IMR-90 (cell line): Measurements from ENCODE around the gene WWC1. TPM values are rescaled to one million over a fixed set of nuclear protein-coding genes. Genes with fewer than 3 reads are reported as not detected.
A peak's percentile ranks its signal among the peaks of the same experiment; 100 is the strongest.

ENCODE experiments used
- ATAC-seq: fragments of 200-7000 bp; cut with Tn5 transposase; 2 replicates; pipeline ENCODE4 v1.9.1; 2020; ENCODE audit warnings: low read depth, mild to moderate bottlenecking, moderate library complexity
- BruUV-seq: library from RNA; stranded (reverse); fragments of 400-500 nt; replicated peaks from 2 replicates; lab custom pipeline; 2021; lab: Mats Ljungman, UMichigan
- CTCF ChIA-PET: fragments of 300-600 bp; formaldehyde crosslinking; extraction: SDS; loops from one replicate; lab custom pipeline; 2021; ENCODE audit warnings: antibody characterized with exemption; lab: Yijun Ruan, JAX
- POLR2A ChIA-PET: fragments of 300-600 bp; sonication (Branson Sonifier 250); formaldehyde crosslinking; loops from one replicate; lab custom pipeline; 2022; ENCODE audit warnings: antibody characterized with exemption; ENCODE audit not compliant: unreplicated experiment; lab: Charles Lee
- DNase-seq: peaks from one replicate; pipeline ENCODE4 v3.0.0; 2013
- H2AFZ ChIP-seq: replicated peaks from 2 replicates; pipeline ENCODE3; 2013; ENCODE audit warnings: low read length, mild to moderate bottlenecking; ENCODE audit not compliant: poor library complexity
- H2AK5ac ChIP-seq: 2 replicates; pipeline ENCODE4 v1.6.1; 2013; ENCODE audit warnings: low read depth, low read length, inconsistent platforms
- H2AK9ac ChIP-seq: replicated peaks from 2 replicates; pipeline ENCODE3; 2013; ENCODE audit warnings: mild to moderate bottlenecking, low read depth, low read length, moderate library complexity; ENCODE audit not compliant: poor library complexity
- H2BK120ac ChIP-seq: 2 replicates; pipeline ENCODE4 v1.6.1; 2013; ENCODE audit warnings: low read depth, low read length, inconsistent platforms
- H2BK15ac ChIP-seq: 3 replicates; pipeline ENCODE4 v1.6.1; 2013; ENCODE audit warnings: low read depth, low read length, inconsistent platforms
- H2BK20ac ChIP-seq: 2 replicates; pipeline ENCODE4 v1.6.1; 2013; ENCODE audit warnings: low read depth, mild to moderate bottlenecking, inconsistent platforms, low read length, moderate library complexity
- H2BK5ac ChIP-seq: 2 replicates; pipeline ENCODE4 v1.6.1; 2013; ENCODE audit warnings: mild to moderate bottlenecking, low read depth, low read length, inconsistent platforms; ENCODE audit not compliant: poor library complexity, severe bottlenecking
- H3K14ac ChIP-seq: replicated peaks from 2 replicates; pipeline ENCODE4 v1.6.1; 2013; ENCODE audit warnings: low read depth, low read length, inconsistent platforms
- H3K18ac ChIP-seq: 2 replicates; pipeline ENCODE4 v1.6.1; 2013; ENCODE audit warnings: low read depth, low read length, control low read depth
- H3K23ac ChIP-seq: 2 replicates; pipeline ENCODE4 v1.6.1; 2013; ENCODE audit warnings: low read depth, low read length, inconsistent platforms
- H3K27ac ChIP-seq: 2 replicates; pipeline ENCODE4 v1.5.1; 2013; ENCODE audit warnings: mild to moderate bottlenecking, control low read depth, low read length; ENCODE audit not compliant: insufficient read depth
- H3K27me3 ChIP-seq: 2 replicates; pipeline ENCODE4 v1.6.1; 2013; ENCODE audit warnings: low read length; ENCODE audit not compliant: control insufficient read depth, insufficient read depth
- H3K36me3 ChIP-seq: 2 replicates; pipeline ENCODE4 v1.6.1; 2013; ENCODE audit warnings: low read length, mixed read lengths; ENCODE audit not compliant: control insufficient read depth, insufficient read depth
- H3K4ac ChIP-seq: 2 replicates; pipeline ENCODE4 v1.6.1; 2013; ENCODE audit warnings: low read depth, low read length, inconsistent platforms
- H3K4me1 ChIP-seq: 2 replicates; pipeline ENCODE4 v1.6.1; 2013; ENCODE audit warnings: low read length, mixed read lengths; ENCODE audit not compliant: control insufficient read depth, insufficient read depth
- H3K4me2 ChIP-seq: 2 replicates; pipeline ENCODE4 v1.6.1; 2013; ENCODE audit warnings: low read depth, mild to moderate bottlenecking, control low read depth, low read length, moderate library complexity
- H3K4me3 ChIP-seq: 2 replicates; pipeline ENCODE4 v1.5.1; 2013; ENCODE audit warnings: low read depth, mild to moderate bottlenecking, control low read depth, low read length, moderate library complexity; ENCODE audit not compliant: insufficient read depth
- H3K56ac ChIP-seq: 2 replicates; pipeline ENCODE4 v1.6.1; 2013; ENCODE audit warnings: low read length, inconsistent platforms; ENCODE audit not compliant: insufficient read depth; ENCODE audit errors: extremely low read depth
- H3K79me1 ChIP-seq, 2 experiments: 2 replicates each; pipeline ENCODE4 v1.6.1; 2013; ENCODE audit warnings: low read length in 2 of 2, inconsistent platforms in 1 of 2, low read depth in 1 of 2
- H3K9ac ChIP-seq: 2 replicates; pipeline ENCODE4 v1.6.1; 2013; ENCODE audit warnings: low read depth, low read length, control low read depth
- H3K9me1 ChIP-seq: 2 replicates; pipeline ENCODE4 v1.6.1; 2013; ENCODE audit warnings: low read length, inconsistent platforms; ENCODE audit not compliant: insufficient read depth
- H3K9me3 ChIP-seq: 2 replicates; pipeline ENCODE4 v1.6.1; 2013; ENCODE audit warnings: low read length; ENCODE audit not compliant: control insufficient read depth, insufficient read depth
- H4K20me1 ChIP-seq: 2 replicates; pipeline ENCODE4 v1.6.1; 2013; ENCODE audit warnings: low read length, inconsistent platforms; ENCODE audit not compliant: insufficient read depth
- H4K5ac ChIP-seq: 2 replicates; pipeline ENCODE4 v1.6.1; 2013; ENCODE audit warnings: mild to moderate bottlenecking, low read depth, low read length, control low read depth
- H4K8ac ChIP-seq, 2 experiments: 2 replicates each; pipeline ENCODE4 v1.6.1; 2013; ENCODE audit warnings: low read depth in 2 of 2, low read length in 2 of 2, control low read depth in 1 of 2, inconsistent platforms in 1 of 2
- H4K91ac ChIP-seq: 2 replicates; pipeline ENCODE4 v1.6.1; 2013; ENCODE audit warnings: low read depth, low read length, inconsistent platforms; ENCODE audit not compliant: insufficient read depth
- CEBPB ChIP-seq: IDR thresholded peaks from 2 replicates; pipeline ENCODE4 v1.6.1; 2012; ENCODE audit warnings: low read depth, low read length, improper control_type of control experiment
- CHD1 ChIP-seq: IDR thresholded peaks from 2 replicates; pipeline ENCODE4 v1.6.1; 2012; ENCODE audit warnings: low read depth, low read length, improper control_type of control experiment
- ELK1 ChIP-seq: fragments of 150-350 bp; IDR thresholded peaks from 2 replicates; pipeline ENCODE4 v1.6.1; 2016; ENCODE audit warnings: low read depth, mild to moderate bottlenecking, low read length, moderate library complexity, borderline replicate concordance
- FOS ChIP-seq: fragments of 150-350 bp; IDR thresholded peaks from 2 replicates; pipeline ENCODE4 v1.6.1; 2016; ENCODE audit warnings: low read depth, low read length
- MAFK ChIP-seq: IDR thresholded peaks from 2 replicates; pipeline ENCODE4 v1.6.1; 2012; ENCODE audit warnings: low read depth, low read length, improper control_type of control experiment
- MAZ ChIP-seq: IDR thresholded peaks from 2 replicates; pipeline ENCODE4 v1.6.1; 2012; ENCODE audit warnings: low read depth, mild to moderate bottlenecking, low read length, improper control_type of control experiment, moderate library complexity, borderline replicate concordance
- MXI1 ChIP-seq: IDR thresholded peaks from 2 replicates; pipeline ENCODE4 v1.6.1; 2012; ENCODE audit warnings: low read depth, mild to moderate bottlenecking, low read length, moderate library complexity, borderline replicate concordance
- POLR2A ChIP-seq: IDR thresholded peaks from 2 replicates; pipeline ENCODE4 v1.6.1; 2012; ENCODE audit warnings: mild to moderate bottlenecking, low read depth, low read length
- RCOR1 ChIP-seq: IDR thresholded peaks from 2 replicates; pipeline ENCODE4 v1.6.1; 2012; ENCODE audit warnings: mild to moderate bottlenecking, low read length, improper control_type of control experiment; ENCODE audit not compliant: insufficient replicate concordance
- RFX5 ChIP-seq: IDR thresholded peaks from 2 replicates; pipeline ENCODE4 v1.8.0; 2012; ENCODE audit warnings: low read depth, mild to moderate bottlenecking, low read length, moderate library complexity
- SMC3 ChIP-seq: fragments of 150-350 bp; IDR thresholded peaks from 2 replicates; pipeline ENCODE4 v1.6.1; 2016; ENCODE audit warnings: low read depth, mild to moderate bottlenecking, antibody characterized with exemption, low read length, moderate library complexity
- USF2 ChIP-seq: fragments of 150-350 bp; IDR thresholded peaks from 2 replicates; pipeline ENCODE4 v1.6.1; 2017; ENCODE audit warnings: mild to moderate bottlenecking, antibody characterized with exemption, low read length, low read depth
- WGBS, 2 experiments: methylation state at CpG; one replicate each; pipeline versions ENCODE4 v1.1.5 to v1.1.7; 2013; ENCODE audit warnings: missing lambda C conversion rate in 2 of 2; ENCODE audit not compliant: insufficient read length in 1 of 2; ENCODE audit errors: extremely low coverage in 2 of 2; 5-methylcytosine and 5-hydroxymethylcytosine counted together
- dilution Hi-C: fragments of 300-500 bp; cut with HindIII; formaldehyde crosslinking; loops from one replicate; pipeline ENCODE4 v1.14.3; 2018; ENCODE audit warnings: low sequenced_read_pairs; ENCODE audit not compliant: unreplicated experiment
- in situ Hi-C: fragments of 300-500 bp; cut with MboI; formaldehyde crosslinking; loops from 3 replicates; pipeline ENCODE4 v1.14.3; 2019; ENCODE audit warnings: low sequenced_read_pairs, inconsistent platforms, mixed read lengths
- intact Hi-C: fragments of 100-400 bp; cut with micrococcal nuclease; formaldehyde crosslinking; loops from 2 replicates; pipeline ENCODE4 v1.10.0; 2022
- polyA plus RNA-seq, 3 experiments: library from polyadenylated mRNA; depleted of rRNA; stranded (reverse); fragments of >200 nt; gene quantifications; 2 replicates each; pipeline ENCODE4 v1.2.3, GENCODE V29; 2012; ENCODE audit warnings: low replicate concordance in 1 of 3
- total RNA-seq: library from RNA; depleted of rRNA; stranded (reverse); fragments of >200 nt; gene quantifications from 2 replicates; pipeline ENCODE4 v1.2.3, GENCODE V29; 2012

Gene WWC1
- total and polyA plus RNA-seq, 2 of the 4 experiments (the other 2 are of a cell fraction): 9.1 to 10.3 TPM

GRCh38 chr5:168301593-168302390, 10.3 kb downstream of the WWC1 start (continued):
- TF ChIP-seq RFX5 (no peak), FOS (no peak), RCOR1 (no peak), CEBPB (no peak), SMC3 (no peak), POLR2A (no peak)

GRCh38 chr5:168302785-168303184, 11.3 kb downstream of the WWC1 start:
- Histone ChIP-seq H2BK15ac (no peak overlapping the region), H4K8ac (no peak overlapping the region), H3K27me3 (no peaks in the 10 kb centered on the region), H3K23ac (no peak overlapping the region), H3K9me1 (no peaks in the 10 kb centered on the region; the same call in 1 of the 2 replicates), H3K18ac (no peak overlapping the region), H3K9me3 (no peaks in the 10 kb centered on the region), H2BK5ac (no peak overlapping the region), H2AK9ac (no peak overlapping the region), H2AFZ (no peak overlapping the region), H3K4ac (peak overlapping the region; percentile 46; the same call in 1 of the 2 replicates), H3K79me1 (peaks cover 32 to 36% of the 10 kb centered on the region in 2 experiments), H3K14ac (no peak overlapping the region), H3K4me3 (no peak overlapping the region), H3K9ac (no peak overlapping the region), H2BK20ac (peak overlapping the region; percentile 51), H2AK5ac (peak overlapping the region; percentile 40; the same call in 1 of the 2 replicates), H2BK120ac (no peak overlapping the region), H4K20me1 (no peaks in the 10 kb centered on the region), H4K91ac (no peak overlapping the region), H3K56ac (no peak overlapping the region), H3K4me2 (no peak overlapping the region), H3K4me1 (peaks cover 8% of the 10 kb centered on the region), H3K36me3 (no peaks in the 10 kb centered on the region), H3K27ac (no peak overlapping the region), H4K5ac (no peak overlapping the region)
- DNase-seq (peak; percentile 81), ATAC-seq (peak; percentile 38; the same call in 1 of the 2 replicates)
- no TSS peak for BruUV-seq
- CTCF ChIA-PET: no interaction called here
- intact Hi-C loops: no loop called here
- dilution Hi-C loops: no loop called here
- in situ Hi-C loops: no loop called here
- POLR2A ChIA-PET: no interaction called here
- WGBS, 2 experiments: no CpG with 5 or more reads among the region's 3 CpGs
- TF ChIP-seq SMC3: no peak
- TF ChIP-seq CHD1: no peak
- TF ChIP-seq ELK1: no peak
- TF ChIP-seq MAFK: no peak
- TF ChIP-seq FOS: no peak
- no peak for TF ChIP-seq USF2
- TF ChIP-seq RFX5: no peak
- no peak for TF ChIP-seq MXI1
- TF ChIP-seq MAZ: no peak
